Suppressor macrophage (primary cell): ENCODE results near the gene SEMA4B.
"Not testable (repeated sequence)": the region's sequence is repeated elsewhere in the genome, so short reads cannot be mapped to it uniquely, and the experiment has no call there.

Experiments
- DNase-seq, 4 experiments: peaks; one replicate each; pipeline ENCODE4 v3.0.0-alpha.2; 2020 to 2022

Gene SEMA4B

GRCh38 chr15:90227816-90228772, 27.0 kb downstream of the SEMA4B start:
- DNase-seq: no peak

GRCh38 chr15:90228960-90229359, 27.8 kb downstream of the SEMA4B start:
- DNase-seq: no peak

GRCh38 chr15:90230071-90230494, 29.0 kb downstream of the SEMA4B start:
- DNase-seq: no peak

- no peak for DNase-seq
Observed at GRCh38 chr15:90230610-90231009, 29.5 kb downstream of the SEMA4B start.

- peak; percentile 91 to 95 (median 92) for DNase-seq
Observed at GRCh38 chr15:90231028-90232017, 30.2 kb downstream of the SEMA4B start.

- no peak for DNase-seq
Observed at GRCh38 chr15:90232196-90232595, 31.1 kb downstream of the SEMA4B start.

GRCh38 chr15:90232941-90233386, 31.8 kb downstream of the SEMA4B start:
- no peak for DNase-seq

- DNase-seq: peak; percentile 99 to 100 (median 100)
Observed at GRCh38 chr15:90233387-90234095, 32.4 kb downstream of the SEMA4B start, which contains the start of gene CIB1. Gene CIB1, minus strand, starts transcription at chr15:90233941. Its CDS starts 56 bp downstream, at chr15:90233885.

- peak; percentile 27 to 54 (median 50) for DNase-seq
Observed at GRCh38 chr15:90234096-90234988, 33.2 kb downstream of the SEMA4B start, which contains the start of gene GDPGP1. Gene GDPGP1, plus strand, starts transcription at chr15:90234209. Its CDS starts 6,700 bp downstream, at chr15:90240909.

- no peak for DNase-seq
Observed at GRCh38 chr15:90239371-90239770, 38.2 kb downstream of the SEMA4B start.

- DNase-seq: no peak
Observed at GRCh38 chr15:90240856-90241255, 39.7 kb downstream of the SEMA4B start.

GRCh38 chr15:90241343-90242192, 40.4 kb downstream of the SEMA4B start:
- DNase-seq: no peak

- no peak for DNase-seq
Observed at GRCh38 chr15:90243943-90244639, 43.0 kb downstream of the SEMA4B start.

- DNase-seq: no peak
Observed at GRCh38 chr15:90248789-90249202, 47.7 kb downstream of the SEMA4B start.

- DNase-seq: peak; percentile 88 to 96 (median 92)
Observed at GRCh38 chr15:90249203-90249863, 48.2 kb downstream of the SEMA4B start, which contains the start of gene TTLL13. Gene TTLL13, plus strand, starts transcription at chr15:90249556. Its CDS starts 1,075 bp downstream, at chr15:90250631.

GRCh38 chr15:90257776-90258175, 56.6 kb downstream of the SEMA4B start:
- DNase-seq: no peak

GRCh38 chr15:90259524-90259923, 58.4 kb downstream of the SEMA4B start:
- no peak for DNase-seq

- DNase-seq: not testable (repeated sequence)
Observed at GRCh38 chr15:90260731-90261130, 59.6 kb downstream of the SEMA4B start.
